ENCODE data around the gene CFAP299.

DNA sequence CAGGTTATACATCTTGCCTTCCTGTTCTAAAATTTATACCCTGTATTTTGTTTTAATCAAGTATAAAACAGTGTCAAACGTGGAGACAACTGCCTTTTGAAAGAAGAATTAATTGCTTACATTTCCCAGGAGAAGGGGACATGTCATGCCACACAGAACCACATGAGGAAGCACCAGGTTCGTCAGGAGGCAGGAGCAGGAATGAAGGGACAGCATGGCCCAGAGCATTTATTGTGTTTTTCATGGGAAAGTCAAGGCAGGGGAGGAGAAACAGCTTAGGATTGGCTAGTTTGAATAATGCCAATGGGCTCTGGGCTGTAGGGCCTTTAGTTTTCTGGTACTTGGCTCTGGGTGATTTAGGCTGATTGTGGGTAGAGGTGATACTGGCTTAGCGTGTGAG lies 203.7 kb downstream of the CFAP299 start:
- no peak for TF ChIP-seq POLR2AphosphoS5 (IDR thresholded peaks at IDR 0.05)
- TF ChIP-seq, protein P1, sequence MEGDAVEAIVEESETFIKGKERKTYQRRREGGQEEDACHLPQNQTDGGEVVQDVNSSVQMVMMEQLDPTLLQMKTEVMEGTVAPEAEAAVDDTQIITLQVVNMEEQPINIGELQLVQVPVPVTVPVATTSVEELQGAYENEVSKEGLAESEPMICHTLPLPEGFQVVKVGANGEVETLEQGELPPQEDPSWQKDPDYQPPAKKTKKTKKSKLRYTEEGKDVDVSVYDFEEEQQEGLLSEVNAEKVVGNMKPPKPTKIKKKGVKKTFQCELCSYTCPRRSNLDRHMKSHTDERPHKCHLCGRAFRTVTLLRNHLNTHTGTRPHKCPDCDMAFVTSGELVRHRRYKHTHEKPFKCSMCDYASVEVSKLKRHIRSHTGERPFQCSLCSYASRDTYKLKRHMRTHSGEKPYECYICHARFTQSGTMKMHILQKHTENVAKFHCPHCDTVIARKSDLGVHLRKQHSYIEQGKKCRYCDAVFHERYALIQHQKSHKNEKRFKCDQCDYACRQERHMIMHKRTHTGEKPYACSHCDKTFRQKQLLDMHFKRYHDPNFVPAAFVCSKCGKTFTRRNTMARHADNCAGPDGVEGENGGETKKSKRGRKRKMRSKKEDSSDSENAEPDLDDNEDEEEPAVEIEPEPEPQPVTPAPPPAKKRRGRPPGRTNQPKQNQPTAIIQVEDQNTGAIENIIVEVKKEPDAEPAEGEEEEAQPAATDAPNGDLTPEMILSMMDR (IDR thresholded peaks at IDR 0.05): no peak
